Measurements from ENCODE around the gene SELENOI. TPM values are rescaled to one million over a fixed set of nuclear protein-coding genes. Genes with fewer than 3 reads are reported as not detected.

SELENOI gene
- total and polyA plus RNA-seq, 2 of the 4 experiments (the other 2 are of a cell fraction) = 5.1 to 25.1 TPM

DNA sequence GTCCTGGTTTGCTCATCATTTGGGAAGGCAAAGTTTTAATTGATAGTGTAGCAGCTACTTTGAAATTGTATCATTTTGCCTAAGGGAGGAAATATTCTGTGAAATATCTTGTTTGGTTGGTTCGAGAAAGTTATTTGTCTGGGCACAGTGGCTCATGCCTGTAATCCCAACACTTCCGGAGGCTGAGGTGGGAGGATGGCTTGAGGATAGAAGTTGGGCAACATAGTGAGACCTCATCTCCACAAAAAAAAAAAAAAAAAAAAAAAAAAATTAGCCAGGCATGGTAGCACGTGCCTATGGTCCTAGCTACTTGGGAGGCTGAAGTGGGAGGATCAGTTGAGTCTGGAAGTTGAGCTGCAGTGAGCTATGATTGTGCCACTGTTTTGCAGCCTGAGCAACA is 3.7 kb downstream of the SELENOI start:
- in situ Hi-C loops (cut with MboI; ENCODE audit: low sequenced_read_pairs) (loop anchor here (25.0 kb wide), 1 partner anchor 387 kb away; no protein-coding TSS in a partner anchor), intact Hi-C loops (cut with micrococcal nuclease) (loop anchor here (5.0 to 10.0 kb wide), 4 partner anchors 107 to 395 kb away; partner anchors contain the start of genes HADHA and HADHB), dilution Hi-C loops (cut with HindIII; ENCODE audit: low sequenced_read_pairs, unreplicated experiment) (no loop called here)
- no peaks in the 10 kb centered on the region for H3K36me3 ChIP-seq (ENCODE audit: control insufficient read depth, insufficient read depth, low read length)
- H4K5ac ChIP-seq (ENCODE audit: low read depth, low read length) = no peak overlapping the region
- no peak overlapping the region for H2BK20ac ChIP-seq (ENCODE audit: low read depth, low read length)
- no peak overlapping the region for H2AFZ ChIP-seq (replicated peaks; ENCODE audit: low read length, poor library complexity)
- H2BK5ac ChIP-seq (ENCODE audit: low read depth, low read length, poor library complexity, severe bottlenecking) = no peak overlapping the region
- H2BK120ac ChIP-seq (ENCODE audit: low read depth, low read length) = no peak overlapping the region
- H3K27me3 ChIP-seq (ENCODE audit: control insufficient read depth, insufficient read depth, low read length) = no peaks in the 10 kb centered on the region
- H3K9me3 ChIP-seq (ENCODE audit: control insufficient read depth, insufficient read depth, low read length) = no peaks in the 10 kb centered on the region
- no peak overlapping the region for H2AK5ac ChIP-seq (ENCODE audit: low read depth, low read length)
- H3K27ac ChIP-seq (ENCODE audit: insufficient read depth, low read length) = no peak overlapping the region
- no peak overlapping the region for H2AK9ac ChIP-seq (replicated peaks; ENCODE audit: low read depth, low read length, poor library complexity)
- peaks cover 24 to 63% of the 10 kb centered on the region in 2 experiments; a peak in 3 of 4 replicates for H3K79me1 ChIP-seq (ENCODE audit: low read depth in 1 of 2, low read length in 2 of 2)
- DNase-seq (no peak), ATAC-seq (ENCODE audit: low read depth) (no peak)
- no peak overlapping the region for H3K4me2 ChIP-seq (ENCODE audit: low read depth, low read length)
- no TSS peak for BruUV-seq (replicated peaks)
- H4K8ac ChIP-seq (ENCODE audit: low read depth in 2 of 2, low read length in 2 of 2) = no peak overlapping the region
- no peak overlapping the region for H3K4me3 ChIP-seq (ENCODE audit: insufficient read depth, low read depth, low read length)
- H4K20me1 ChIP-seq (ENCODE audit: insufficient read depth, low read length) = peaks cover 14% of the 10 kb centered on the region
- H3K18ac ChIP-seq (ENCODE audit: low read depth, low read length) = no peak overlapping the region
- H3K9ac ChIP-seq (ENCODE audit: low read depth, low read length) = no peak overlapping the region
- H3K56ac ChIP-seq (ENCODE audit: extremely low read depth, insufficient read depth, low read length) = no peak overlapping the region
- H3K4me1 ChIP-seq (ENCODE audit: control insufficient read depth, insufficient read depth, low read length) = peaks cover 2% of the 10 kb centered on the region
- peaks cover 2% of the 10 kb centered on the region; the same call in 1 of the 2 replicates for H3K9me1 ChIP-seq (ENCODE audit: insufficient read depth, low read length)
- ChIA-PET POLR2A (ENCODE audit: unreplicated experiment) (interaction anchor here (0.6 kb wide), 1 partner anchor 14 kb away, joined by 18 read pairs; no protein-coding TSS in a partner anchor), CTCF (interaction anchor here (0.7 kb wide), 1 partner anchor 98 kb away, joined by 7 read pairs; no protein-coding TSS in a partner anchor)
- TF ChIP-seq CEBPB (IDR thresholded peaks at IDR 0.05; ENCODE audit: low read depth, low read length) = no peak
- no peak for TF ChIP-seq FOS (IDR thresholded peaks at IDR 0.05; ENCODE audit: low read depth, low read length)
- no peak for TF ChIP-seq MAFK (IDR thresholded peaks at IDR 0.05; ENCODE audit: low read depth, low read length)
- no peak for TF ChIP-seq SMC3 (IDR thresholded peaks at IDR 0.05; ENCODE audit: low read depth, low read length)
- TF ChIP-seq, protein P1, sequence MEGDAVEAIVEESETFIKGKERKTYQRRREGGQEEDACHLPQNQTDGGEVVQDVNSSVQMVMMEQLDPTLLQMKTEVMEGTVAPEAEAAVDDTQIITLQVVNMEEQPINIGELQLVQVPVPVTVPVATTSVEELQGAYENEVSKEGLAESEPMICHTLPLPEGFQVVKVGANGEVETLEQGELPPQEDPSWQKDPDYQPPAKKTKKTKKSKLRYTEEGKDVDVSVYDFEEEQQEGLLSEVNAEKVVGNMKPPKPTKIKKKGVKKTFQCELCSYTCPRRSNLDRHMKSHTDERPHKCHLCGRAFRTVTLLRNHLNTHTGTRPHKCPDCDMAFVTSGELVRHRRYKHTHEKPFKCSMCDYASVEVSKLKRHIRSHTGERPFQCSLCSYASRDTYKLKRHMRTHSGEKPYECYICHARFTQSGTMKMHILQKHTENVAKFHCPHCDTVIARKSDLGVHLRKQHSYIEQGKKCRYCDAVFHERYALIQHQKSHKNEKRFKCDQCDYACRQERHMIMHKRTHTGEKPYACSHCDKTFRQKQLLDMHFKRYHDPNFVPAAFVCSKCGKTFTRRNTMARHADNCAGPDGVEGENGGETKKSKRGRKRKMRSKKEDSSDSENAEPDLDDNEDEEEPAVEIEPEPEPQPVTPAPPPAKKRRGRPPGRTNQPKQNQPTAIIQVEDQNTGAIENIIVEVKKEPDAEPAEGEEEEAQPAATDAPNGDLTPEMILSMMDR (conservative IDR thresholded peaks at IDR 0.05; ENCODE audit: low read depth, low read length) = no peak
- no peak for TF ChIP-seq POLR2A (IDR thresholded peaks at IDR 0.05; ENCODE audit: low read depth, low read length)
- TF ChIP-seq RCOR1 (IDR thresholded peaks at IDR 0.05; ENCODE audit: insufficient replicate concordance, low read length) = no peak
- TF ChIP-seq MAZ (IDR thresholded peaks at IDR 0.05; ENCODE audit: borderline replicate concordance, low read depth, low read length) = no peak
- no peak for TF ChIP-seq RFX5 (IDR thresholded peaks at IDR 0.05; ENCODE audit: low read depth, low read length)
- no peak for TF ChIP-seq NFE2L2 (IDR thresholded peaks at IDR 0.05; ENCODE audit: low read depth, low read length)
- no peak for TF ChIP-seq RAD21 (IDR thresholded peaks at IDR 0.05; ENCODE audit: low read length)
- no peak for TF ChIP-seq CHD1 (IDR thresholded peaks at IDR 0.05; ENCODE audit: low read depth, low read length)
- no peak for TF ChIP-seq BHLHE40 (IDR thresholded peaks at IDR 0.05; ENCODE audit: low read depth, low read length)
- TF ChIP-seq MXI1 (IDR thresholded peaks at IDR 0.05; ENCODE audit: borderline replicate concordance, low read depth, low read length) = no peak
- TF ChIP-seq, protein P2, sequence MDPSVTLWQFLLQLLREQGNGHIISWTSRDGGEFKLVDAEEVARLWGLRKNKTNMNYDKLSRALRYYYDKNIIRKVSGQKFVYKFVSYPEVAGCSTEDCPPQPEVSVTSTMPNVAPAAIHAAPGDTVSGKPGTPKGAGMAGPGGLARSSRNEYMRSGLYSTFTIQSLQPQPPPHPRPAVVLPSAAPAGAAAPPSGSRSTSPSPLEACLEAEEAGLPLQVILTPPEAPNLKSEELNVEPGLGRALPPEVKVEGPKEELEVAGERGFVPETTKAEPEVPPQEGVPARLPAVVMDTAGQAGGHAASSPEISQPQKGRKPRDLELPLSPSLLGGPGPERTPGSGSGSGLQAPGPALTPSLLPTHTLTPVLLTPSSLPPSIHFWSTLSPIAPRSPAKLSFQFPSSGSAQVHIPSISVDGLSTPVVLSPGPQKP (IDR thresholded peaks at IDR 0.05; ENCODE audit: borderline replicate concordance, low read depth, low read length) = no peak
- TF ChIP-seq, protein P3, sequence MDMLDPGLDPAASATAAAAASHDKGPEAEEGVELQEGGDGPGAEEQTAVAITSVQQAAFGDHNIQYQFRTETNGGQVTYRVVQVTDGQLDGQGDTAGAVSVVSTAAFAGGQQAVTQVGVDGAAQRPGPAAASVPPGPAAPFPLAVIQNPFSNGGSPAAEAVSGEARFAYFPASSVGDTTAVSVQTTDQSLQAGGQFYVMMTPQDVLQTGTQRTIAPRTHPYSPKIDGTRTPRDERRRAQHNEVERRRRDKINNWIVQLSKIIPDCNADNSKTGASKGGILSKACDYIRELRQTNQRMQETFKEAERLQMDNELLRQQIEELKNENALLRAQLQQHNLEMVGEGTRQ (IDR thresholded peaks at IDR 0.05; ENCODE audit: low read depth, low read length) = no peak
- H3K4ac ChIP-seq (ENCODE audit: low read depth, low read length) = no peak overlapping the region
- H4K91ac ChIP-seq (ENCODE audit: insufficient read depth, low read depth, low read length) = no peak overlapping the region
- no CpG with 5 or more reads among the region's 3 CpGs for WGBS, 2 experiments (ENCODE audit: extremely low coverage in 2 of 2, insufficient read length in 1 of 2)
- H2BK15ac ChIP-seq (ENCODE audit: low read depth, low read length) = no peak overlapping the region
- H3K23ac ChIP-seq (ENCODE audit: low read depth, low read length) = no peak overlapping the region
- H3K14ac ChIP-seq (replicated peaks; ENCODE audit: low read depth, low read length) = no peak overlapping the region
